Endometrial microvascular endothelial cells (primary cell): ENCODE data around the gene KCNE1. TPM values are rescaled to one million over a fixed set of nuclear protein-coding genes. Genes with fewer than 3 reads are reported as not detected.
"Not testable (repeated sequence)": the region's sequence is repeated elsewhere in the genome, so short reads cannot be mapped to it uniquely, and the experiment has no call there.

Experiments
- in situ Hi-C: cut with HindIII; loops from 2 replicates; pipeline ENCODE4 v1.10.0; 2017; ENCODE audit warnings: low sequenced_read_pairs, low pct_unique_long_range_greater_than_20kb; ENCODE audit errors: inconsistent ontology term
- total RNA-seq: library from RNA; depleted of rRNA; stranded (reverse); fragments of >200 nt; gene quantifications from one replicate; pipeline ENCODE4 v1.2.3, GENCODE V29; 2015; ENCODE audit errors: inconsistent ontology term

The KCNE1 gene
- total RNA-seq, 1 donor from 2014 or later: not detected

DNA sequence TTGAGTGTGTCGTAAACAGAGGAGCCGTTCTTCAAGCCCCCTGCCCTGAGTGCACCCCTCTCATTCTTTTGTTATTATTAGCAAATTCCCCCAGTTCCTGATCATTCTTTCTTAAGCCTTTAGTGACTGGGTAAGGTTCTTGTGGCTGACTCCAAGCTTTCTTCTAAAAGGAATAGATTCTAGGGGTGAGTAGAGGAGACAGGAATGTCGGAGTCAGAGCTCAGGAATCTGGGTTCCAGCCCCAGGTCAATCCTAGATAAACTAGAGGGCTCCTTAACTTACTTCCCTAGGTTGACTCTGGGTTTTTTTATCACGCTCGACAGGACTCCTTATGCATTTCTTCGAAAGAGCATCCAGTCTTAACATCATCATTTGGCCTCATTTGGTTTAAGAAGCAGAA lies 55.8 kb downstream of the KCNE1 start:
- in situ Hi-C loops: not testable (repeated sequence)

DNA sequence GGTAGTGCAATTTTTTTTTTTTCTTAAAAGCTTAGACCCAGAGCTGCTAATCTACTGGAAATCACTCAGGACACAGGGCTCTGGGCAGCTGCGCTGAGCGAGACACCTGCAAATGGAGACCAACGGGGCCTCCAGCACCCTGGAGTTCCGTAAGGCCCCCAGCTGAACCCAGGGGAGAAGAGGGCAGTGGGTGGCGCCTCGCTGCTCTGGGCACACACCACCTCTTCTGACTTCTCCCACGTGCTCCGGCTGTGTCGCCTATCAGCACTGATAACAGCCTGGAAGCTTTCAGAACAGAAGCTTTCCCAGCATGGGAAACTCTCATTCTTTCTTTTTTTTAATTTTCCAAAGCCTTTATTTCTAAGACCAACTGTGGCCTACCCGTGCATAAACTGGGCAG lies 56.4 kb downstream of the KCNE1 start:
- in situ Hi-C loops: not testable (repeated sequence)

DNA sequence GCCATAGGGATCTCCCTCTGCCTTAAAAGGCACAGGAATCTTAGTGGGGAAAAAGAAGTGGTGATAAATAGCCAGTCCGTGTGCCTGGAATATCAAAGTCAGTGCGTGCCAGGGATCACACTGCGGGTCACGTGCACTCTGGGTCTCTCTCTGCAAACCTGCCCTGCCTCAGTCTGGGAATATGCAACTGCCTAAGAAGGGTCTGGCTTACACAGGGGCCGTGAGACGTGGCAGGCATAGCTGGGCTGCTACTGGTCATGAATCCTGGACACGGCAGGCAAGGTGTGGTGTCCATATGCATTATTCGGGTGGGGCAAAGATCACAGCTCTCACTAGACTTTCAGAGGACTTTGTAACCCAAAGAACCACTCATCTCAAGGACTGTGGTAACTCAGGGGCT lies 65.0 kb downstream of the KCNE1 start:
- in situ Hi-C loops: not testable (repeated sequence)

DNA sequence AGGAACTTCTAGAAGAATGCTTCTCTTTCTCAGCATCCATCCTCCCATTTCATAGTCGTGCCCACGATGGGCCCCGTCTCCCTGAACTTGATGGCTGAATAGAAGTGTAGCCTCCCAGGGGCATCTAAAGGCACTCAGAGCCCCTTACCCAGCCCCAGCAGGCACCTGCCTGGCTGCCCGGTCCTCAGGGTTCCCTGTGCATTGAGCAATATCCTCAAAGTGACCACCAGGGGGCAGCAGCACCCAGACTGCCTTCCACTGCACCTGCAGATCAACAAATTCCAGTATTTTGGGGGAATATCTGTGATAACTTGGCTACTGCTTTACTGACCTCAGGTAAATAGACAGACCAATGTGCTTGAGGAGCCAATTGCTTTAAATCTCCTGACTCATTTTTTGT lies 68.5 kb downstream of the KCNE1 start:
- in situ Hi-C loops: not testable (repeated sequence)

GRCh38 chr21:34429710-34430109 lies 82.3 kb downstream of the KCNE1 start:
- in situ Hi-C loops: not testable (repeated sequence)

- in situ Hi-C loops: not testable (repeated sequence)
Observed at GRCh38 chr21:34428441-34428840, 83.6 kb downstream of the KCNE1 start.

DNA sequence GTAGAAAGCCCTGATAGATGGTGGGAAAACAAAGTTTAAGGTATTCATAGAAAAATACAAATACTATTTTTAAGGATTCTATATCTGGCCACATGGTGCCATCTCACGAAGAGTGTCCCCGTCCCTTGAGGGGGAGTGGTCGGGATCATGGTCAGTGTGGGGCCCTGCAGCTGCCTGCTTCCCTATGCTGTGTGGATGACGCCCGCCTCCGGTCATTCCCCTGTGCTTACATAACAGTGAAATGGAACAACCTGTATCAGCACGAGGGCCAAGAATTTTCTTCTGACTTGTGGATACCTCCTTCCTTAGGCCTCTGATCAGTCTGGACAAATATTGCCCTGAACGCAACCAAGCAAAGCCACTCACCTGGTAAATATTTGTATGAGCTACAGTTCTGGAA lies 84.7 kb downstream of the KCNE1 start:
- in situ Hi-C loops: not testable (repeated sequence)

DNA sequence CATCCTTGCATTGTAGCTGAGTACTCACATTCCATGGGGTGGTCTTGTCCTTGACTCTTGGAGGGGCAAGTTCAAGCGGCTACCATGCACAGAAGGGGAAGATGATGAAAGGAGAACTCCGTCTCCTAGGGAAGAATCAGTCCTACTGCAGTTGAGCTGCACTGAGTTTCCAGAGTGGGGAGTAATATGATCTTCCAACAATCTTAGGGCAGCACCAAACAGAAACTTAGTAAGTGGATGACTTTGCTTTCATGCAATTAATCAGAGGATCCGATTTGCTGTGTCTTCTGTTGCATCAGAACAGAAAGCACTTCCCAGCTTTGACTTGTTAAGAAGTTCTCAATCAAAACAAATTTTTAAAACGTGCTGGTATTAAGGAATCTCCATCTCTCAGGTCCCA lies 88.2 kb downstream of the KCNE1 start, which contains the start of gene SMIM34:
TSS of gene SMIM34 (minus strand) at position 147 of the 400 bp plus-strand sequence. CDS start at position 35, 112 bp downstream.
- in situ Hi-C loops: not testable (repeated sequence)

- in situ Hi-C loops: not testable (repeated sequence)
Observed at GRCh38 chr21:34417448-34418077, 94.4 kb downstream of the KCNE1 start.

DNA sequence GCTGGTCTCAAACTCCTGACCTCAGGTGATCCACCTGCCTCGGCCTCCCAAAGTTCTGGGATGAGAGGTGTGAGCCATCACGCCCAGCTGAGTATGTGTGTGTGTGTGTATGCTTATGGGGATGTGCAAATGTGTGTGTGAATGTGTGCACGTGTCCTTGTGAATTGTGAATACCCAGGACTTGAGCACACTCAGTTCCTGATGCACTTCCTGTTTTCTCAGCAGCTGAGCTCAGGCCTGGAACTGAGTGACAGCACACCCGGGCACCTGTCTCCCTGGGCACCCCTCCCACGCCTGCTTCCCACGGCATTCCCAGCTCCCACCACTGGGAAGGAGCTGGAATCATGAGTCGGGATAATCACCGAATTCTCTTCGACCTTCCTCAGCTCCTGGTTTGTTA lies 104.7 kb downstream of the KCNE1 start:
- in situ Hi-C loops: not testable (repeated sequence)

DNA sequence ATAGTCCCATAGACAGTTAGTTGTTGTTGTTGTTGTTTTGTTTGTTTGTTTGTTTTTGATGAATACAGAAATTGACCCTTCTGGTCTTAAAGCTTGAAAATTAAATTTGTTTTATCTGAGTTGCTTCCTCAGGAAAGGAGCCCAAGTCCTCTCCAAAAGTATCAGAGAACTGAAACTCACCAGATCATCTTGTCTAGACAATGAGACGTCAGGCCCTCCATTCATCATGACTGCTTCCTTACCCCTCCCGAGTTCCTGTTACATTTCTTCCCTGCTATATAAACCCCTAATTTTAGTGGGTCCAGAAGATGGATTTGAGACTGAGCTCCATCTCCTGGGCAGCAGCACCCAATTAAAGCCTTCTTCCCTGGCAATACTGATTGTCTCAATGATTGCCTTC lies 105.3 kb downstream of the KCNE1 start:
- in situ Hi-C loops: not testable (repeated sequence)

GRCh38 chr21:34406102-34406501 lies 105.9 kb downstream of the KCNE1 start:
- in situ Hi-C loops: not testable (repeated sequence)

DNA sequence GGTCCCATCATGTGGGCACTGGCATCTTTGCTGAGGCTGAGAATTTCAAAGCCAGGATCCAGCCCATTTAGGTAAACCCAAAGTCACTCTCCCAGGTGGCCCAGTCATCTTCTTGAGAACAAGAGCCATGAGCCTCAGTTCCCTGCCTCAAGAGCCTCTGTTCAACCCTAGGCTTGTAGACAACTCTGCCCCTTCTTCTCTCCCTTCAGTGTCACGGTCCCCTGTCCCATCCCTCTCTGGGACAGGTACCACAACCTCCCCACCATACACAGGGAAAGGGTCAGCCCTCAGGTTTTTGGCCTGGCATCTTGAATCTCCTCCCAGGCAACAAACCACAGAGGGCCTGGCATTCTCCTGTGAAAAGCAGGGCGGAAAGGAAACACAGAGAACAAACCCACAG lies 106.3 kb downstream of the KCNE1 start:
- in situ Hi-C loops: not testable (repeated sequence)

GRCh38 chr21:34404742-34405141 lies 107.3 kb downstream of the KCNE1 start:
- in situ Hi-C loops: not testable (repeated sequence)

DNA sequence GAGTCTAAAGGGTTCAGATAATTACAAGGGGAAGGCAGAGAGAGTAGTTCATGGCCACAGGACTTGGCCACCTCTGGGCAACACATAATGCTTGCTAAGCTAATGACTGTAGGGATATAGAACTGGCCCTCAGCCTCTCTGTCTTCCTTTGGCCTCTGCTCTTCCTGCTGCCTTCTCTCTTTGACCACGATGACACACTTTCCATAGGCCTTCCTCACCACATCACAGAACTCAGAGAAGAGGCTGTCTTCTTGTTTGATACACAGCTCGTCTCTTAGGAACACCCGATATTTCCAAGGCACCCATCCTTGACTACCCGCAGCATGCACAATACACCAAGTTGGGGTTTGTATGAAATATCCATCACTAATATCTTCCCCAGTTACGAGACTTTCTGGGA lies 111.5 kb downstream of the KCNE1 start:
- in situ Hi-C loops: not testable (repeated sequence)

Other genes starting within 250 kb of the KCNE1 start
- gene KCNE2, start 148.2 kb downstream of the KCNE1 start, total RNA-seq: not detected
- gene SMIM11, start 136.7 kb downstream of the KCNE1 start, total RNA-seq: 0.28 TPM
- not detected for gene SMIM34, start 88.3 kb downstream of the KCNE1 start, total RNA-seq
- gene RCAN1, start 102.9 kb upstream of the KCNE1 start, total RNA-seq: 27.2 TPM
- gene CLIC6, start 156.8 kb upstream of the KCNE1 start, total RNA-seq: not detected